Vagina (tissue), 2 donors: Measurements from ENCODE around the gene UFC1. TPM values are rescaled to one million over a fixed set of nuclear protein-coding genes. Genes with fewer than 3 reads are reported as not detected.
"Not testable (repeated sequence)": the region's sequence is repeated elsewhere in the genome, so short reads cannot be mapped to it uniquely, and the experiment has no call there.

Experiments used
- DNase-seq, 2 donors: peaks; one replicate each; pipeline ENCODE4 v3.0.0-alpha.2; 2017; ENCODE audit errors: extremely low spot score in 2 of 2
- H3K27ac ChIP-seq: fragments of 200-600 bp; sonication (generic); one replicate; pipeline ENCODE4 v1.5.1; 2019
- H3K27me3 ChIP-seq: fragments of 200-600 bp; sonication (generic); one replicate; pipeline ENCODE4 v1.5.1; 2019
- H3K36me3 ChIP-seq, 2 donors: fragments of 200-600 bp; sonication (generic); one replicate each; pipeline ENCODE4 v1.5.1; 2017 to 2019
- H3K4me1 ChIP-seq: fragments of 200-600 bp; sonication (generic); one replicate; pipeline ENCODE4 v1.5.1; 2019
- H3K4me3 ChIP-seq, 2 donors: fragments of 200-600 bp; sonication (generic); 1 replicate in 1 of 2; 2 replicates in 1 of 2; pipeline ENCODE4 v1.5.1; 2016 to 2019
- H3K9me3 ChIP-seq: fragments of 200-600 bp; sonication (generic); one replicate; pipeline ENCODE4 v1.5.1; 2019
- POLR2A ChIP-seq, 2 donors: fragments of 450-650 bp; IDR thresholded peaks; one replicate each; pipeline ENCODE4 v1.6.1; 2017; ENCODE audit warnings: antibody characterized with exemption in 2 of 2, mild to moderate bottlenecking in 2 of 2, moderate library complexity in 2 of 2
- POLR2AphosphoS5 ChIP-seq, 2 donors: sonication (generic); formaldehyde crosslinking; IDR thresholded peaks; one replicate each; pipeline ENCODE4 v1.9.0; 2017; ENCODE audit warnings: antibody characterized with exemption in 2 of 2, mild to moderate bottlenecking in 2 of 2, low read depth in 1 of 2; ENCODE audit not compliant: insufficient read depth in 1 of 2
- intact Hi-C: fragments of 100-400 bp; cut with DNase I; formaldehyde crosslinking; loops from one replicate; pipeline ENCODE4 v1.15.1; 2023
- total RNA-seq: library from RNA; depleted of rRNA; stranded (reverse); fragments of >200 nt; gene quantifications from one replicate; pipeline ENCODE4 v1.2.3, GENCODE V29; 2016
- TF ChIP-seq, protein P1 (sequence below), 3 experiments: fragments of 450-650 bp in 2 of 3; fragments of 200-600 bp in 1 of 3; sonication (generic) in 1 of 3; IDR thresholded peaks; one replicate each; pipeline ENCODE4 v1.5.1; 2017 to 2019; ENCODE audit warnings: antibody characterized with exemption in 3 of 3, mild to moderate bottlenecking in 2 of 3, moderate library complexity in 2 of 3

Gene UFC1
- total RNA-seq, 1 donor from 2014 or later, result 61.1 TPM

DNA sequence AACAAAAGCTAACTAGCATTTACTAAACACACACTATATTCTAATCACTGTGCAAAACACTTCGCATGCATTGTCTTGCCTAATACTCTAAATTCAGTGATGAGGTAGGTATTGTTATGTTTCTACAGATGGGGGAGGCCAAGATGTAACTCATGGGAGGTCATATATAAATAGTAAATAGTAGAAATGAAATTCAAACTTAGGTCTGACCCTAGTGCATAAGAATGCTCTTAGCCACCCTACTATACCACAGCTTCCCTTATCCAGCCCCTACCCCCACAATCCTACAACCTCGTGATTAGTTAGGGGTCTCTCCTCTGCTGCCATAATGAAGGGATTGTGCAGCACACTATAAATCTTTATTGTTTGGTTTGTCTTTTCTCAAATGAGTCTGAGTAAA is 39.2 kb upstream of the UFC1 start:
- Histone ChIP-seq H3K4me1 (peaks cover 41% of the 10 kb centered on the region), H3K36me3 (no peaks in the 10 kb centered on the region), H3K4me3 (no peak overlapping the region), H3K9me3 (no peaks in the 10 kb centered on the region), H3K27ac (no peak overlapping the region), H3K27me3 (no peaks in the 10 kb centered on the region)
- intact Hi-C loops, result no loop called here
- DNase-seq, result no peak
- no peak for TF ChIP-seq POLR2A (IDR thresholded peaks at IDR 0.05)
- TF ChIP-seq POLR2AphosphoS5 (IDR thresholded peaks at IDR 0.05; ENCODE audit: insufficient read depth in 1 of 2, low read depth in 1 of 2), result no peak
- TF ChIP-seq, protein P1, sequence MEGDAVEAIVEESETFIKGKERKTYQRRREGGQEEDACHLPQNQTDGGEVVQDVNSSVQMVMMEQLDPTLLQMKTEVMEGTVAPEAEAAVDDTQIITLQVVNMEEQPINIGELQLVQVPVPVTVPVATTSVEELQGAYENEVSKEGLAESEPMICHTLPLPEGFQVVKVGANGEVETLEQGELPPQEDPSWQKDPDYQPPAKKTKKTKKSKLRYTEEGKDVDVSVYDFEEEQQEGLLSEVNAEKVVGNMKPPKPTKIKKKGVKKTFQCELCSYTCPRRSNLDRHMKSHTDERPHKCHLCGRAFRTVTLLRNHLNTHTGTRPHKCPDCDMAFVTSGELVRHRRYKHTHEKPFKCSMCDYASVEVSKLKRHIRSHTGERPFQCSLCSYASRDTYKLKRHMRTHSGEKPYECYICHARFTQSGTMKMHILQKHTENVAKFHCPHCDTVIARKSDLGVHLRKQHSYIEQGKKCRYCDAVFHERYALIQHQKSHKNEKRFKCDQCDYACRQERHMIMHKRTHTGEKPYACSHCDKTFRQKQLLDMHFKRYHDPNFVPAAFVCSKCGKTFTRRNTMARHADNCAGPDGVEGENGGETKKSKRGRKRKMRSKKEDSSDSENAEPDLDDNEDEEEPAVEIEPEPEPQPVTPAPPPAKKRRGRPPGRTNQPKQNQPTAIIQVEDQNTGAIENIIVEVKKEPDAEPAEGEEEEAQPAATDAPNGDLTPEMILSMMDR (IDR thresholded peaks at IDR 0.05), result no peak

DNA sequence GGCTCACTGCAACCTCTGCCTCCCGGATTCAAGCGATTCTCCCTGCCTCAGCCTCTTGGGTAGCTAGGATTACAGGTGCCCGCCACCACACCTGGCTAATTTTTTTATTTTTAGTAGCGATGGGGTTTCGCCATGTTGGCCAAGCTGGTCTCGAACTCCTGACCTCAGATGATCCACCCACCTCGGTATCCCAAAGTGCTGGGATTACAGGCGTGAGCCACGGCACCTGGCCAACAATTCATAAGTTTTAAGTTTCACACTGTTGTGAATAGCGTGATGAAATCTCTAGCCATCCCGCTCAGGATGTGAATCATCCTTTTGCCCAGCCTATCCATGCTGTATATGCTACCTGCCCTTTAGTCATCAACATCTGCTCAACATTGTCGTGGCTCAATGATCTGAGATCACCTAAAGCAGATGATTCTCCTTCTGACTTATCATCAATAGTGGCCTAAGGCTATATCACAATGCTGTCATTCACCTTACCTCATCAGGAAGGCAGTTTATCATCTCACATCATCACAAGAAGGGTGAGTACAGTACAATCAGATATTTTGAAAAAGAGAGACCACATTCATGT is 38.6 kb upstream of the UFC1 start:
- TF ChIP-seq POLR2A (IDR thresholded peaks at IDR 0.05) (no peak), POLR2AphosphoS5 (IDR thresholded peaks at IDR 0.05; ENCODE audit: insufficient read depth in 1 of 2, low read depth in 1 of 2) (peak in 1 of 2 donors; percentile 55)
- peaks cover 0 to 3% of the 10 kb centered on the region in 2 donors for H3K36me3 ChIP-seq
- no peaks in the 10 kb centered on the region for H3K9me3 ChIP-seq
- H3K4me3 ChIP-seq, result no peak overlapping the region
- no peaks in the 10 kb centered on the region for H3K27me3 ChIP-seq
- H3K4me1 ChIP-seq, result peaks cover 47% of the 10 kb centered on the region
- intact Hi-C loops, result no loop called here
- H3K27ac ChIP-seq, result no peak overlapping the region
- no peak for DNase-seq

DNA sequence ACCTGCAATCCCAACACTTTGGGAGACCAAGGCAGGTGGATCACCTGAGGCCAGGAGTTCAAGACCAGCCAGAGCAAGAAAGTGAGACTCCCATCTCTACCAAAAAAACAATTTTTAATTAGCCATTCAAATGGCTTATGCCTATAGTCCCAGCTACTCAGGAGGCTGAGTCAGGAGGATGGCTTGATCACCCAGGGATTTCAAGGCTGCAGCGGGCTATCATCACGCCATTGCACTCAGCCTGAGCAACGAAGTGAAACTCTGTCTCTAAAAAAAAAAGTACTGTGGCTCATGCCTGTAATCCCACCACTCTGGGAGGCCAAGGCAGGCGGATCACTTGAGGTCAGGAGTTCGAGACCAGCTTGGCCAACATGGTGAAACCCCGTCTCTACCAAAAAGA is 37.8 kb upstream of the UFC1 start:
- H3K27ac ChIP-seq, DNase-seq, H3K9me3 ChIP-seq, H3K27me3 ChIP-seq, H3K4me3 ChIP-seq, intact Hi-C loops: not testable (repeated sequence)
- H3K4me1 ChIP-seq, result peaks cover 48% of the 10 kb centered on the region
- peaks cover 0 to 10% of the 10 kb centered on the region in 2 donors for H3K36me3 ChIP-seq

DNA sequence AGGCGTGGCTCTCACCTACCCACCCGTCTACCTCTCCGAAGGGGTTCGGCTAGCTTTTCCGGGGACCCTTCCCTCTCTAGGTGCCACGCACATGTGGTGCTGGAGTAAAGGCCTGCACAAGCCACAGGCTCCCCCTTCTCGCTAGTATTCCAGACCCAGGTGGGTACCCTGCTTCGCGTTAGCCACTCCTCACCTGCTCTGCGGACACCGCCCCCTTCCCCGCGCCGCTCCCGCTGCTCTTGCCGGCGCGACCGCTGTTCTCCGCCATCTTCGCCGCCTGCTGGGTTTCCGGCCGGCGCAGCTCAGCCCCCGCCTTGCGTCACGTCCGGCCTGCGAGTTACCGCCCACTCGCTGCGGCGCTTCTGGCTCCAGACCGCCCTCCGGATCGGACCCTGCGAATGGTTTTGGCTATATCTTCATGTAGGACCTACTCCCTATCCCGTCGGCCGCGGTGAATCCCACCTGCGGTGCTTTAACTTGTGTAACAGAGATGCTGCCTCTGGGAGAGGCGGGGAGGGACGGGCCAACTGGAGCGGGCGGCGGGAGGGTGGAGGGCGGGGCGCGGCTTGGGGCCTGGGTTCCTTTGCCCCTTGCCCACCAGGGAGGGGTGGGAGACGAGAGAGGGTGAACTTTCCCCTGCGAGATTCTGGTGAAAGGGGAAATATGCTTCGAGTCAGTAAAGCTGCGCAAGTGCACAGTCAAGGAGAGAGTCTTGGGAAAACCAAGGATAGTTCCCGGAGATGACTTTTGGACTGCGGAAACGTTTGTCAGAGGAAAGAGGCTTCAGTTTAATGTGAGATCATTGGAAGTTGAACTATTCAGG is 35.8 kb upstream of the UFC1 start, which contains the start of the genes NIT1 and PFDN2:
TSS of gene NIT1 (plus strand) at position 347 of the 823 bp plus-strand sequence. CDS start at position 419, 72 bp downstream.
TSS of gene PFDN2 (minus strand) at position 279 of the 823 bp plus-strand sequence. CDS start at position 268, 11 bp downstream.
- peaks cover 48% of the 10 kb centered on the region for H3K4me1 ChIP-seq
- no peaks in the 10 kb centered on the region for H3K9me3 ChIP-seq
- intact Hi-C loops, result no loop called here
- TF ChIP-seq, protein P1 (IDR thresholded peaks at IDR 0.05), result peak in 1 of 3 experiments; percentile 7
- TF ChIP-seq POLR2A (IDR thresholded peaks at IDR 0.05) (peak in 1 of 2 donors; percentile 90), POLR2AphosphoS5 (IDR thresholded peaks at IDR 0.05; ENCODE audit: insufficient read depth in 1 of 2, low read depth in 1 of 2) (peak; percentile 76 to 97)
- peak within 1 kb of the TSS; percentile 94 to 99 for H3K4me3 ChIP-seq
- H3K27me3 ChIP-seq, result no peaks in the 10 kb centered on the region
- peaks cover 0 to 30% of the 10 kb centered on the region in 2 donors for H3K36me3 ChIP-seq
- no peak for DNase-seq
- peak within 1 kb of the TSS; percentile 94 for H3K27ac ChIP-seq

DNA sequence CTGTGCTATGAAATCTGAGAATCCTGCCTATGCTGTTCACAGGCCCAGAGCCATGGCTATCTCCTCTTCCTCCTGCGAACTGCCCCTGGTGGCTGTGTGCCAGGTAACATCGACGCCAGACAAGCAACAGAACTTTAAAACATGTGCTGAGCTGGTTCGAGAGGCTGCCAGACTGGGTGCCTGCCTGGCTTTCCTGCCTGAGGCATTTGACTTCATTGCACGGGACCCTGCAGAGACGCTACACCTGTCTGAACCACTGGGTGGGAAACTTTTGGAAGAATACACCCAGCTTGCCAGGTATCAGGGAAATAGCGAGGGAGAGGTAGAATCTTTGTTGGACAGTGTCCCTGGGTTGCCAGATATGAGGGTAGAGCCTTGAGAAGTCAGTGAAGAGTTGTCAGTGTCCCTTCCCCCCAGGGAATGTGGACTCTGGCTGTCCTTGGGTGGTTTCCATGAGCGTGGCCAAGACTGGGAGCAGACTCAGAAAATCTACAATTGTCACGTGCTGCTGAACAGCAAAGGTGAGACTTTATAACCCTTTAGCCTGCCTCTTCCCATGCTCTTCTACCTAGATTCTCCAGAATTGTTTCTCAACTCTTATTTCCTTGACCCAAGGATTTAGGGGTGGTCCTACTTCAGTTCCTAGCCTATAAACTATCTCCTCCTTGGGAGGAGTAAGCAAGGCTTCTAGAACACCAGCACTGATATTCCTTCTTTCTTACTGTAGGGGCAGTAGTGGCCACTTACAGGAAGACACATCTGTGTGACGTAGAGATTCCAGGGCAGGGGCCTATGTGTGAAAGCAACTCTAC is 34.5 kb upstream of the UFC1 start:
- Histone ChIP-seq H3K9me3 (no peaks in the 10 kb centered on the region), H3K4me3 (peak overlapping the region; percentile 94 to 99), H3K4me1 (peaks cover 48% of the 10 kb centered on the region), H3K36me3 (peaks cover 0 to 44% of the 10 kb centered on the region in 2 donors), H3K27me3 (no peaks in the 10 kb centered on the region), H3K27ac (peak overlapping the region; percentile 94)
- TF ChIP-seq POLR2A (IDR thresholded peaks at IDR 0.05) (no peak), POLR2AphosphoS5 (IDR thresholded peaks at IDR 0.05; ENCODE audit: insufficient read depth in 1 of 2, low read depth in 1 of 2) (no peak)
- TF ChIP-seq, protein P1 (IDR thresholded peaks at IDR 0.05), result no peak
- intact Hi-C loops, result no loop called here
- no peak for DNase-seq
